Left renal pelvis (tissue), 4 donors: Measurements from ENCODE around the gene HOMER1. TPM values are rescaled to one million over a fixed set of nuclear protein-coding genes. Genes with fewer than 3 reads are reported as not detected.

Experiments used
- DNase-seq, 4 donors: peaks; one replicate each; pipeline ENCODE4 v3.0.0-alpha.2; 2013; ENCODE audit warnings: low read depth in 4 of 4, low spot score in 3 of 4
- polyA plus RNA-seq, 4 donors: library from polyadenylated mRNA; unstranded; fragments of 120-200 nt; gene quantifications; one replicate each; pipeline ENCODE4 v1.2.1, GENCODE V29; 2013; ENCODE audit not compliant: insufficient read length in 4 of 4

The HOMER1 gene
- polyA plus RNA-seq, 4 donors = 6.3 to 29.3 (median 20.7) TPM

DNA sequence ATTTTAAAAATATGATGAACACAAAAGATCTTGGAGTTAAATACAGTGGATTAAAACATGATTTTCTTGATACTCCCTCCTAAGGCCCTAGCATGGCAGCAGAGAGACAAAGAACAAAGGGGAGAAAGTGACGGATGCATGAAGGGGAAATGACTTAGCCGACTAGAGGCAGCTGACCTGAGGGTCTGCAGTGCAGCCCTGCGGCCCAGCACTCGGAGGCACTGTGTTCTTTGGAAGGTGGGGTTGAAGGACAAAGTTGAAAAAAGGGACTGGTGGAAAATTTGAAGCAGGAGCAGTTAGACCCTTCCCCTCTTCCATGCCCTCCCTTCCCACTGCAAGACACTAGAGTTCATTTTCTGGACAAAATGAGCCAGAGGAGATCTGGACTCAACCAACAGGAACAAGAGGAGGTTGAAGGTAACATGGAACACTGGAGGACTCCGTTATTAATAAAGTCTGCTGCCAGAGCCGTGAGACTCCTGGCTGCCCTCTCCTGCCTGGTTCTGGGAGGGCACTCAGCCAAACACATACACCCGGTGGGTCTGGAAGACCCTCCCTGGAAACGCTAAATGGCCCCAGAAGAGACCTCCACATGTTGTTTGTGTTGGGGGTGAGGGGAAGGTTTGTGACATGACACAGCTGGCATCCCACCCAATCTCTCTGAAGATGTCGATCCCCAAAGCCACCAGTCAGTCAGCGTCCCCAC lies 179.9 kb downstream of the HOMER1 start:
- DNase-seq = no peak

DNA sequence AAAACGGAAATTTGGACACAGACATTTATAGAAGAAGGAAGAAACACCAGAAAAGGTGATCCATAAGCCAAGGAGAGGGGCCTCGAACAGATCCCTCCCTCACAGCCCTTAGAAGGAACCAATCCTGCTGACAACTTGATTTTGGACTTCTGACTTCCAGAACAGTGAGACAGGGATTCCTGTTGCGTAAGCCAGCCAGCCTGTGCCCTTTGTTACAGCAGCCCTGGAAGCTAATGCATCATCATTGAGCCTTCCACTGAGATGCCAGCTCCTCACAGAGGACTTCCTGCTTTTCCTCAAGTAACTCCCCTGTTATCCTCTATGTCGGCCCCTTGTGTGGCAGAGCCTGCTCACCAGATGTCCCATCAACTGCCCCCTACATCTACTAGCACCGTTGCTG lies 183.9 kb downstream of the HOMER1 start:
- no peak for DNase-seq

DNA sequence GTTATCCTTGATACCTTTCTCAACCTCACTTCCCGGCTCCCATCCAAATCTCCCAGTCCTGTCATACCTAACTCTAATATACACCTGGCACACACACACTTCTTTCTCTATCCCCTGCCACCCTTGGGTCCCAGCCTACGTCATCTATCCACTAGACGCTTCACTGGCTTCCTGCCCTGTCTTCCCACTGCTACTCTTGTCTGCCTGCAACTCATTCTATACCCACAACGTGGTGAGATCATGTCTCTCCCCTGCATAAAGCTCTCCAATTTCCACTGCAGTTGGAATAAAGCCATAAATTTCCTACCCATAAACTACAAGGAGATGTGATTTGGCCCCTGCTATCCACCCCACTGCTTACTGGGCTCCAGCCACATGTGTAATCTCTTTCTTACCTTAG lies 184.5 kb downstream of the HOMER1 start:
- DNase-seq = no peak

Other genes starting within 250 kb of the HOMER1 start
- 10 to 100 TPM; 39.9 to 66.0 (median 57.5) TPM for gene TENT2, start 98.3 kb upstream of the HOMER1 start, polyA plus RNA-seq
- 10 to 100 TPM in 3 of 4 donors, 1 to 10 TPM in 1; 8.4 to 20.6 (median 18.7) TPM for gene CMYA5, start 175.7 kb upstream of the HOMER1 start, polyA plus RNA-seq